Measurements from ENCODE around the gene TBC1D22A.

DNA sequence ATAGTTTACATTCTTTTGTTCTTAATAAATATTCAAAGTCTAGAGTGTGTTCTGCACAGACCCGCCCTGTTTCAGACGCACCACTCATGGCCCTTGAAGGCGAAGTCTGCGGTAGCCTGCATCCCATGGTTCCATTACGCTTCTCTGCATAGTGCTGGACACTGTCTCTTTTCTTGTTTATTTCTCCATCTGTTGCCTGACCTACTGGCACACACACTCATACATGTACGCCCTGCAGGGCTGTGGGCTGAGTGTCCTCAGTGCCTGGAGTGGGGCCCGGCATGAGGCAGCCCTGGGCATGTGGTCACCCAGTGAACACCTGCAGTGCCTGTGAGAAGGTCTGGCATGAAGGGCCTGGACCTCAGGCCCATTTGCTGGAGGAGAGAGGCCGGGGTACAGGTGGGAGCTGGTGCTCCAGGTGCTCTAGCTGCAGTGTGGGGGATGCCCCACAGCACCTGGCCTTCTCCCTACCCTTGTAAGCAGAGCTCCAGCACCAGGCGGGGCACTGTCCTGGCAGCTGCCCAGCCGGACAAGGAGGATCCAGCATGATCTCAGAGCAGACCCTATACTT lies 404.1 kb downstream of the TBC1D22A start:
- TF ChIP-seq, protein P1, sequence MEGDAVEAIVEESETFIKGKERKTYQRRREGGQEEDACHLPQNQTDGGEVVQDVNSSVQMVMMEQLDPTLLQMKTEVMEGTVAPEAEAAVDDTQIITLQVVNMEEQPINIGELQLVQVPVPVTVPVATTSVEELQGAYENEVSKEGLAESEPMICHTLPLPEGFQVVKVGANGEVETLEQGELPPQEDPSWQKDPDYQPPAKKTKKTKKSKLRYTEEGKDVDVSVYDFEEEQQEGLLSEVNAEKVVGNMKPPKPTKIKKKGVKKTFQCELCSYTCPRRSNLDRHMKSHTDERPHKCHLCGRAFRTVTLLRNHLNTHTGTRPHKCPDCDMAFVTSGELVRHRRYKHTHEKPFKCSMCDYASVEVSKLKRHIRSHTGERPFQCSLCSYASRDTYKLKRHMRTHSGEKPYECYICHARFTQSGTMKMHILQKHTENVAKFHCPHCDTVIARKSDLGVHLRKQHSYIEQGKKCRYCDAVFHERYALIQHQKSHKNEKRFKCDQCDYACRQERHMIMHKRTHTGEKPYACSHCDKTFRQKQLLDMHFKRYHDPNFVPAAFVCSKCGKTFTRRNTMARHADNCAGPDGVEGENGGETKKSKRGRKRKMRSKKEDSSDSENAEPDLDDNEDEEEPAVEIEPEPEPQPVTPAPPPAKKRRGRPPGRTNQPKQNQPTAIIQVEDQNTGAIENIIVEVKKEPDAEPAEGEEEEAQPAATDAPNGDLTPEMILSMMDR (IDR thresholded peaks at IDR 0.05), result no peak
- no peak for TF ChIP-seq POLR2A (IDR thresholded peaks at IDR 0.05)
- no peak for TF ChIP-seq EP300 (IDR thresholded peaks at IDR 0.05)

Data from ovary (tissue), 3 donors.